Spinal cord (tissue), 10 donors: ENCODE data around the gene CYS1. TPM values are rescaled to one million over a fixed set of nuclear protein-coding genes. Genes with fewer than 3 reads are reported as not detected.

ENCODE experiments used
- DNase-seq, 6 donors: peaks; one replicate each; pipeline versions ENCODE4 v3.0.0 to v3.0.0-alpha.2; 2013 to 2015; ENCODE audit warnings: low spot score in 6 of 6, low read depth in 4 of 6
- H3K27ac ChIP-seq: one replicate; pipeline ENCODE4 v1.5.1; 2013; ENCODE audit warnings: low read depth, low read length, control low read depth
- H3K27me3 ChIP-seq: one replicate; pipeline ENCODE4 v1.6.1; 2013; ENCODE audit warnings: low read length; ENCODE audit not compliant: control insufficient read depth, insufficient read depth
- H3K36me3 ChIP-seq: one replicate; pipeline ENCODE4 v1.6.1; 2013; ENCODE audit warnings: low read length; ENCODE audit not compliant: control insufficient read depth, insufficient read depth
- H3K4me1 ChIP-seq: one replicate; pipeline ENCODE4 v1.6.1; 2013; ENCODE audit warnings: low read length; ENCODE audit not compliant: control insufficient read depth, insufficient read depth
- H3K4me3 ChIP-seq: one replicate; pipeline ENCODE4 v1.5.1; 2013; ENCODE audit warnings: low read depth, low read length, control low read depth
- H3K9me3 ChIP-seq: one replicate; pipeline ENCODE4 v1.6.1; 2013; ENCODE audit warnings: low read length; ENCODE audit not compliant: control insufficient read depth, insufficient read depth
- WGBS: methylation state at CpG from one replicate; pipeline ENCODE4 v1.1.5; 2013; ENCODE audit warnings: missing lambda C conversion rate; ENCODE audit not compliant: insufficient coverage; 5-methylcytosine and 5-hydroxymethylcytosine counted together
- polyA plus RNA-seq, 2 donors: library from polyadenylated mRNA; unstranded; fragments of 120-200 nt; gene quantifications; one replicate each; pipeline ENCODE4 v1.2.1, GENCODE V29; 2013; ENCODE audit not compliant: insufficient read length in 2 of 2
- total RNA-seq, 2 donors: library from RNA; depleted of rRNA in 1 of 2; stranded (reverse); fragments of 120-200 nt in 1 of 2; fragments of >200 nt in 1 of 2; gene quantifications; one replicate each; pipeline versions ENCODE4 v1.2.3 to v1.2.4, GENCODE V29; 2013 to 2014
- donor health status: healthy.

The CYS1 gene
- total and polyA plus RNA-seq, 4 donors, result 2.0 to 4.1 (median 3.1) TPM

- no peaks in the 10 kb centered on the region for H3K27me3 ChIP-seq
- 69% methylated on average over 17 of the region's 18 CpGs for WGBS
- H3K4me1 ChIP-seq, result peaks cover 9% of the 10 kb centered on the region
- peaks cover 2% of the 10 kb centered on the region for H3K9me3 ChIP-seq
- H3K36me3 ChIP-seq, result peaks cover 2% of the 10 kb centered on the region
- no peak overlapping the region for H3K4me3 ChIP-seq
- DNase-seq, result no peak
- no peak overlapping the region for H3K27ac ChIP-seq
Observed at GRCh38 chr2:10064932-10065772, 15.1 kb downstream of the CYS1 start.

- H3K4me1 ChIP-seq, result peaks cover 14% of the 10 kb centered on the region
- H3K27me3 ChIP-seq, result no peaks in the 10 kb centered on the region
- 97% methylated on average over 7 of the region's 9 CpGs for WGBS
- peaks cover 2% of the 10 kb centered on the region for H3K9me3 ChIP-seq
- no peak overlapping the region for H3K27ac ChIP-seq
- H3K36me3 ChIP-seq, result peaks cover 5% of the 10 kb centered on the region
- no peak for DNase-seq
- H3K4me3 ChIP-seq, result no peak overlapping the region
Observed at GRCh38 chr2:10063566-10063965, 16.6 kb downstream of the CYS1 start.

- WGBS, result 79% methylated on average over 9 of the region's 10 CpGs
- no peaks in the 10 kb centered on the region for H3K9me3 ChIP-seq
- H3K36me3 ChIP-seq, result peaks cover 12% of the 10 kb centered on the region
- H3K27ac ChIP-seq, result no peak overlapping the region
- H3K27me3 ChIP-seq, result no peaks in the 10 kb centered on the region
- DNase-seq, result no peak
- peaks cover 15% of the 10 kb centered on the region for H3K4me1 ChIP-seq
- H3K4me3 ChIP-seq, result no peak overlapping the region
Observed at GRCh38 chr2:10062931-10063365, 17.3 kb downstream of the CYS1 start.

- 87% methylated on average over 3 of the region's 9 CpGs for WGBS
Observed at GRCh38 chr2:10061221-10061925, 18.8 kb downstream of the CYS1 start.

GRCh38 chr2:10059552-10060335 is 20.5 kb downstream of the CYS1 start:
- Histone ChIP-seq H3K36me3 (peaks cover 26% of the 10 kb centered on the region), H3K4me3 (no peak overlapping the region), H3K27ac (no peak overlapping the region), H3K9me3 (no peaks in the 10 kb centered on the region), H3K4me1 (peaks cover 27% of the 10 kb centered on the region), H3K27me3 (no peaks in the 10 kb centered on the region)
- whole genome bisulfite sequencing, result 83% methylated on average over 17 of the region's 20 CpGs
- DNase-seq, result no peak

More at GRCh38 chr2:10061221-10061925, 18.8 kb downstream of the CYS1 start:
- DNase-seq, result no peak
- H3K4me1 ChIP-seq, result peaks cover 24% of the 10 kb centered on the region
- H3K4me3 ChIP-seq, result no peak overlapping the region
- H3K27me3 ChIP-seq, result no peaks in the 10 kb centered on the region
- peaks cover 20% of the 10 kb centered on the region for H3K36me3 ChIP-seq
- no peaks in the 10 kb centered on the region for H3K9me3 ChIP-seq
- H3K27ac ChIP-seq, result no peak overlapping the region

- DNase-seq, result no peak
- no peaks in the 10 kb centered on the region for H3K27me3 ChIP-seq
- H3K36me3 ChIP-seq, result peaks cover 30% of the 10 kb centered on the region
- H3K4me1 ChIP-seq, result peaks cover 27% of the 10 kb centered on the region
- no peak overlapping the region for H3K4me3 ChIP-seq
- H3K27ac ChIP-seq, result no peak overlapping the region
- 91% methylated on average over 17 of the region's 17 CpGs for WGBS
- H3K9me3 ChIP-seq, result no peaks in the 10 kb centered on the region
Observed at GRCh38 chr2:10059016-10059351, 21.2 kb downstream of the CYS1 start.

GRCh38 chr2:10058251-10059015 is 21.8 kb downstream of the CYS1 start:
- H3K9me3 ChIP-seq, result no peaks in the 10 kb centered on the region
- no peak overlapping the region for H3K4me3 ChIP-seq
- no peak for DNase-seq
- peaks cover 27% of the 10 kb centered on the region for H3K36me3 ChIP-seq
- no peak overlapping the region for H3K27ac ChIP-seq
- H3K4me1 ChIP-seq, result peaks cover 27% of the 10 kb centered on the region
- 93% methylated on average over 38 of the region's 39 CpGs for WGBS
- H3K27me3 ChIP-seq, result no peaks in the 10 kb centered on the region

- Histone ChIP-seq H3K36me3 (peaks cover 27% of the 10 kb centered on the region), H3K27ac (peak overlapping the region; percentile 16), H3K9me3 (no peaks in the 10 kb centered on the region), H3K4me1 (peaks cover 27% of the 10 kb centered on the region), H3K4me3 (peak overlapping the region; percentile 6), H3K27me3 (no peaks in the 10 kb centered on the region)
- DNase-seq, result peak in 1 of 6 donors; percentile 40
- WGBS, result 38% methylated on average over 26 of the region's 28 CpGs
Observed at GRCh38 chr2:10057231-10058107, 22.7 kb downstream of the CYS1 start.
